Fibroblast of the aortic adventitia (primary cell): Measurements from ENCODE around the gene VANGL1. TPM values are rescaled to one million over a fixed set of nuclear protein-coding genes. Genes with fewer than 3 reads are reported as not detected.

ENCODE experiments used
- DNase-seq: peaks from one replicate; pipeline ENCODE4 v3.0.0-alpha.2; 2010; ENCODE audit warnings: low read depth
- H3K4me3 ChIP-seq: 2 replicates; pipeline ENCODE4 v1.5.1; 2011; ENCODE audit warnings: low read depth, mild to moderate bottlenecking, control low read depth, low read length, moderate library complexity
- CTCF ChIP-seq: IDR thresholded peaks from 2 replicates; pipeline ENCODE4 v1.5.1; 2011; ENCODE audit warnings: mild to moderate bottlenecking, low read length, control low read depth, inconsistent platforms; ENCODE audit not compliant: insufficient read depth
- total RNA-seq: library from RNA; depleted of rRNA; stranded (reverse); fragments of >200 nt; gene quantifications from 2 replicates; pipeline ENCODE4 v1.2.3, GENCODE V29; 2012; ENCODE audit warnings: low replicate concordance

The VANGL1 gene
- total RNA-seq, 1 donor, result 14.3 TPM

- H3K4me3 ChIP-seq, result no peak overlapping the region
- TF ChIP-seq CTCF, result no peak
- DNase-seq, result no peak
Observed at GRCh38 chr1:115655916-115656315, 14.1 kb downstream of the VANGL1 start.

- DNase-seq, result no peak
- no peak overlapping the region for H3K4me3 ChIP-seq
- TF ChIP-seq CTCF, result no peak
Observed at GRCh38 chr1:115656461-115657077, 14.8 kb downstream of the VANGL1 start.

GRCh38 chr1:115658646-115659045 is 16.9 kb downstream of the VANGL1 start:
- H3K4me3 ChIP-seq, result no peak overlapping the region
- no peak for DNase-seq
- no peak for TF ChIP-seq CTCF

- TF ChIP-seq CTCF, result no peak
- no peak for DNase-seq
- H3K4me3 ChIP-seq, result no peak overlapping the region
Observed at GRCh38 chr1:115660151-115660550, 18.4 kb downstream of the VANGL1 start.

GRCh38 chr1:115661157-115661556 is 19.4 kb downstream of the VANGL1 start:
- DNase-seq, result no peak
- no peak for TF ChIP-seq CTCF
- no peak overlapping the region for H3K4me3 ChIP-seq

GRCh38 chr1:115665319-115666096 is 23.7 kb downstream of the VANGL1 start:
- no peak for DNase-seq
- no peak for TF ChIP-seq CTCF
- H3K4me3 ChIP-seq, result no peak overlapping the region
